Measurements from ENCODE around the gene MYRF. TPM values are rescaled to one million over a fixed set of nuclear protein-coding genes. Genes with fewer than 3 reads are reported as not detected.

Gene MYRF
- total RNA-seq (10 to 100 TPM in 1 of 9 donors, under 1 TPM in 6, not detected in 2; 0.20 to 41.2 (median 0.32) TPM), polyA plus RNA-seq (under 1 TPM; 0.11 to 0.18 TPM)
- long read RNA-seq, donor 1 = 0 reads
- long read RNA-seq, donor 2, partial matches to known transcripts = 1 of 4 reads
- long read RNA-seq, donor 2, other reads (novel, unspliced or antisense) = 3 of 4 reads
- long read RNA-seq, donor 3 = 0 reads

DNA sequence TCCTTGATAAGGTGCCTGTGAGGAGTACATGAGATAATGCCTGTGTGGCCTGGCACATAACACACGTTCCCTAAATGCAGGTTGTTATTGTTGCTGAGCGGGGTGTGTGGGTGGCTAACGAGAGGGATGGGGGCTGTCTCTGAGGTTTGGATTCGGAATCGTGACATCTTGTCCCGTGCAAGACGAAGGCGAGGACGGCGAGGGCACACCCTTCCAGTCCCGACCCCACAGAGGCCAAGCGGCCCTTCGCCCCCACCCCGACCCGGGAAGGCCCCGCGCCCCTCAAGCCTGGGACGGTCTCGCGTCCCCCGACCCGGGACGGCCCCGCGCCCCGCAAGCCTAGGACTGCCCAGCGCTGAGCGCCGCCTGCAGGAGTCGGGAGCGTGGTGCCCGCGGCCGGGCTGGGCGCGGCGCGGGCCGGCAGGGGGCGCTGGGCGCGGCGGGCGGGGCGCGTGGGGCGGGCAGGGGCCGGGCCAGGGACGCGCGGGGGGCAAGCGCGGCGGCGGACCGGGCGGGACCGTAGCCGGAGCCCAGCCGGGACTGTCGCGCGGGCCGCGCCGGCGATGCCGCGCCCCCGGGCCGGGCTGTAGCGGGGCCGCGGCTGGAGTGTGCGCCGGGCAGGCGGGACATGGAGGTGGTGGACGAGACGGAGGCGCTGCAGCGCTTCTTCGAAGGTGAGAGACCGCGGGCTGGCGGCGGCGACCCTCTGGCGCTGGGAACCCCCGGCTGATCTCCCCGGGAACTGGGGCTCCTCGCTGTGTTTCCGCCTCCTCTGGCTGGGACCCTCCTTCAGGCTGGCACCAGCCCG is at the start of gene MYRF:
Gene MYRF, plus strand, starts transcription at position 520 of the 808 bp plus-strand sequence. Its CDS starts 109 bp downstream, at position 629.
- DNase-seq = peak in 4 of 5 donors; percentile 41 to 75 (median 52)
- intact Hi-C loops (cut with DNase I) = loop anchor here in 5 of 10 donors (2.0 to 5.0 kb wide), 2 partner anchors 355 to 356 kb away; no protein-coding TSS in a partner anchor
- TF ChIP-seq POLR2A (IDR thresholded peaks at IDR 0.05) = no peak
- TF ChIP-seq, protein P1, sequence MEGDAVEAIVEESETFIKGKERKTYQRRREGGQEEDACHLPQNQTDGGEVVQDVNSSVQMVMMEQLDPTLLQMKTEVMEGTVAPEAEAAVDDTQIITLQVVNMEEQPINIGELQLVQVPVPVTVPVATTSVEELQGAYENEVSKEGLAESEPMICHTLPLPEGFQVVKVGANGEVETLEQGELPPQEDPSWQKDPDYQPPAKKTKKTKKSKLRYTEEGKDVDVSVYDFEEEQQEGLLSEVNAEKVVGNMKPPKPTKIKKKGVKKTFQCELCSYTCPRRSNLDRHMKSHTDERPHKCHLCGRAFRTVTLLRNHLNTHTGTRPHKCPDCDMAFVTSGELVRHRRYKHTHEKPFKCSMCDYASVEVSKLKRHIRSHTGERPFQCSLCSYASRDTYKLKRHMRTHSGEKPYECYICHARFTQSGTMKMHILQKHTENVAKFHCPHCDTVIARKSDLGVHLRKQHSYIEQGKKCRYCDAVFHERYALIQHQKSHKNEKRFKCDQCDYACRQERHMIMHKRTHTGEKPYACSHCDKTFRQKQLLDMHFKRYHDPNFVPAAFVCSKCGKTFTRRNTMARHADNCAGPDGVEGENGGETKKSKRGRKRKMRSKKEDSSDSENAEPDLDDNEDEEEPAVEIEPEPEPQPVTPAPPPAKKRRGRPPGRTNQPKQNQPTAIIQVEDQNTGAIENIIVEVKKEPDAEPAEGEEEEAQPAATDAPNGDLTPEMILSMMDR (IDR thresholded peaks at IDR 0.05) = peak in 11 of 12 donors; percentile 13 to 62 (median 36)
- peak within 1 kb of the TSS in 11 of 12 donors; percentile 2 to 59 (median 51) for H3K4me3 ChIP-seq
- no peaks in the 10 kb centered on the region for H3K36me3 ChIP-seq
- no peak within 1 kb of the TSS for H3K27ac ChIP-seq
- peak in 3 of 4 donors; percentile 27 to 63 (median 35) for ATAC-seq
- no peaks in the 10 kb centered on the region for H3K9me3 ChIP-seq
- WGBS, 4 donors = 3 to 10% (median 5%) methylated on average over 6 to 93 of the region's 93 CpGs
- H3K27me3 ChIP-seq = peaks cover 0 to 7% (median 2%) of the 10 kb centered on the region in 9 donors
- H3K4me1 ChIP-seq = peaks cover 0 to 23% (median 9%) of the 10 kb centered on the region in 12 donors

DNA sequence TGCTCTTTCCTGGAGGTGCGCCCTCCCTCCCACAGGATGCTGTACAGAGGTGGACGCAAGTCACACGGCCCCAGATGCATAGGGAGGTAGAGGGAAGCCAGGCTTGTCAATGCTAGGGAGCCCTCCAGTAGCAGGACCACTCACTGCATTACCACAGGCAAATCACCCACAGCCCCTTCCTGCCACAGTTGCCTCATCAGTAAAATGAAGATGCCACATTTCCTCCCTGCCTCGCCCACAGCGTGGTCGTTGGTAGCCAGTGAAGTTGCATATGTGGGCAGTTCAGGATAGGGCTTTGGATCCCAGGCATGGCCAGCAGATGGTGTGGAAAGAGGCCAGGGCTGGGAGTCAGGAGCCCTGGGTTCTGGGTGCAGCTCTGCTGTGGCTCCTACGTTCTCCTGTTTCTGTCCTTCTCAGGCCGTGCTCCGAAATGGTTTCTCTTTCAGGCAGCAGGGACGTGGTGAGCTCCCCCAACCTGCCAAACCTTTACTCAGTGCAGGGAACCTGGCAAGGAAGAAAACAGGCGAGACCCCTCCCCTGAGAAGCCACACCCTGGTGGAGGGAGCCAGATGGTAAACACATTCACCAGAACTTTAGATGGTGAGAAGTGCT is 49.6 kb upstream of the MYRF start:
- ATAC-seq (no peak), DNase-seq (no peak)

DNA sequence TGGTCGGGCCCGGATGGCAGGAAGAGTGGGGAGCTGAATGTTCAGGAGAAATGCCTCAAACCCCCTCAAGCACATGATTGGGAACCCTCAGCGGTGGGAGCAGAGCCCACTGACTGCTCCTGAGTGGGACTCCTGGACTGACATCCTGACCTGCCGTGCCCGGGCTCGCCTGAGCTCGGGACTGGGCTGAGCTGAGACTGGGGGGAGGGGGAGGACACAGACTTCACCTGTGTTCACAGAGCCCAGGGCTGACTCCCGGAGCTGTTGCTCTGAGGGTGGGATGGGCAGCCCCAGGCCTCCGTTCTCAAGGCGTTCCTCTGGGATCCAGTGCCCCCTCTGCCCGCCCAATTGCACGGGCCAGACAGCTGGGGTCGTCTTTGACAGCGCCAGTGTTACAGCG is 47.6 kb upstream of the MYRF start:
- 86 to 92% (median 89%) methylated on average over 10 to 15 of the region's 15 CpGs for WGBS, 4 donors
- H3K4me3 ChIP-seq = no peak overlapping the region
- no peak overlapping the region for H3K27ac ChIP-seq
- H3K4me1 ChIP-seq = peaks cover 0 to 31% (median 21%) of the 10 kb centered on the region in 12 donors
- no peaks in the 10 kb centered on the region for H3K27me3 ChIP-seq
- ATAC-seq = no peak
- intact Hi-C loops (cut with DNase I) = no loop called here
- no peak for TF ChIP-seq POLR2A (IDR thresholded peaks at IDR 0.05)
- TF ChIP-seq, protein P1 (IDR thresholded peaks at IDR 0.05) = no peak
- no peaks in the 10 kb centered on the region for H3K36me3 ChIP-seq
- DNase-seq = no peak
- H3K9me3 ChIP-seq = no peaks in the 10 kb centered on the region

More for the DNA sequence above, 49.6 kb upstream of the MYRF start:
- WGBS, 4 donors = 72 to 80% (median 75%) methylated on average over 11 of the region's 11 CpGs
- TF ChIP-seq, protein P1 (IDR thresholded peaks at IDR 0.05) = no peak
- no peak for TF ChIP-seq POLR2A (IDR thresholded peaks at IDR 0.05)
- H3K36me3 ChIP-seq = no peaks in the 10 kb centered on the region
- no peaks in the 10 kb centered on the region for H3K9me3 ChIP-seq
- peaks cover 0 to 52% (median 42%) of the 10 kb centered on the region in 12 donors for H3K4me1 ChIP-seq
- no peak overlapping the region for H3K4me3 ChIP-seq
- no peaks in the 10 kb centered on the region for H3K27me3 ChIP-seq
- H3K27ac ChIP-seq = no peak overlapping the region
- intact Hi-C loops (cut with DNase I) = no loop called here

Measured in heart left ventricle (tissue), 16 donors.